NCI-H2227 (cell line): ENCODE measurements around the gene LSAMP.

ENCODE experiments used
- DNase-seq: peaks from one replicate; lab custom pipeline; 2025; ENCODE audit not compliant: unreplicated experiment; lab: John Stamatoyannopoulos, UW

The LSAMP gene

GRCh38 chr3:116432795-116433194 lies 12.5 kb downstream of the LSAMP start:
- DNase-seq: no peak

GRCh38 chr3:116429479-116430269 lies 15.6 kb downstream of the LSAMP start:
- no peak for DNase-seq

GRCh38 chr3:116426036-116426435 lies 19.3 kb downstream of the LSAMP start:
- no peak for DNase-seq

- no peak for DNase-seq
These were observed 20.2 kb downstream of the LSAMP start for GRCh38 chr3:116425126-116425525.

- no peak for DNase-seq
These were observed 21.3 kb downstream of the LSAMP start for GRCh38 chr3:116423945-116424344.

GRCh38 chr3:116423374-116423773 lies 21.9 kb downstream of the LSAMP start:
- no peak for DNase-seq

- no peak for DNase-seq
These were observed 28.1 kb downstream of the LSAMP start for GRCh38 chr3:116417151-116417550.

- no peak for DNase-seq
These were observed 32.0 kb downstream of the LSAMP start for GRCh38 chr3:116413319-116413718.

- DNase-seq: no peak
These were observed 36.8 kb downstream of the LSAMP start for GRCh38 chr3:116408473-116408872.

- DNase-seq: no peak
These were observed 40.1 kb downstream of the LSAMP start for GRCh38 chr3:116405231-116405630.

GRCh38 chr3:116399701-116400226 lies 45.5 kb downstream of the LSAMP start:
- DNase-seq: no peak

GRCh38 chr3:116394365-116394764 lies 50.9 kb downstream of the LSAMP start:
- peak; percentile 19 for DNase-seq

GRCh38 chr3:116393199-116393598 lies 52.1 kb downstream of the LSAMP start:
- no peak for DNase-seq

GRCh38 chr3:116392291-116392690 lies 53.0 kb downstream of the LSAMP start:
- DNase-seq: no peak

GRCh38 chr3:116391296-116392201 lies 53.7 kb downstream of the LSAMP start:
- no peak for DNase-seq

GRCh38 chr3:116390318-116390717 lies 55.0 kb downstream of the LSAMP start:
- DNase-seq: no peak

- DNase-seq: no peak
These were observed 56.4 kb downstream of the LSAMP start for GRCh38 chr3:116388867-116389385.

- DNase-seq: no peak
These were observed 59.1 kb downstream of the LSAMP start for GRCh38 chr3:116386168-116386567.

GRCh38 chr3:116384717-116385116 lies 60.6 kb downstream of the LSAMP start:
- no peak for DNase-seq

- DNase-seq: no peak
These were observed 67.2 kb downstream of the LSAMP start for GRCh38 chr3:116378077-116378476.

GRCh38 chr3:116374901-116375300 lies 70.4 kb downstream of the LSAMP start:
- DNase-seq: no peak
